Measurements from ENCODE around the gene ARHGAP12. TPM values are rescaled to one million over a fixed set of nuclear protein-coding genes. Genes with fewer than 3 reads are reported as not detected.

ARHGAP12 gene
- total RNA-seq, 2 experiments from 2014 or later, result 40.3 to 41.1 TPM

DNA sequence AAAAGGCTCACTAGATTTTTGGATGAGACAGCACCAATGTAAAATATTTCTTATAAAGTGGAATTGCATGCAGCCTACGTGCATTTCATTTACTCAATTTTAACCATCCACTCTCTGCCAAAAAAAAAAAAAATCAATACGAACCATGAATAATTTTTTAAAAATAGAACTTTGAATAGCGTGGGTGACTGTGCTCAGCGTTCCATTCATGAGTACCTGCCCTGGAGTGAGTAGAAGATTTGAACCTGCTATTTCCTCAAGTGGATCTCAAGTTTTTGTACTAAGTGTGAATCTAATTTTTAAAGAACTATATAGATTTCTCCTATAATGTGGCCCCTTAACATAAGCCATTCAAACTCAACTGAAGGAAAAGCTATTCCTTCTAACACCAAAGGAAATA is 105.3 kb downstream of the ARHGAP12 start:
- ChIA-PET POLR2A (no interaction called here), CTCF (no interaction called here)
- H3K4me3 ChIP-seq (ENCODE audit: low read length), result no peak overlapping the region
- no peak overlapping the region for H3K27ac Mint-ChIP-seq
- no peaks in the 10 kb centered on the region for H3K27me3 ChIP-seq (ENCODE audit: control insufficient read depth in 1 of 2, insufficient read depth in 2 of 2, low read length in 2 of 2)
- peaks cover 61% of the 10 kb centered on the region for H3K36me3 Mint-ChIP-seq (ENCODE audit: low read depth)
- no peaks in the 10 kb centered on the region for H3K4me1 ChIP-seq (ENCODE audit: insufficient read depth, low read length)
- H3K4me3 Mint-ChIP-seq, result no peak overlapping the region
- no peaks in the 10 kb centered on the region for H3K4me1 Mint-ChIP-seq (ENCODE audit: low read depth)
- ATAC-seq (ENCODE audit: poor library complexity) (no peak), DNase-seq (no peak)
- no peaks in the 10 kb centered on the region for H3K27me3 Mint-ChIP-seq
- no peaks in the 10 kb centered on the region for H3K9me3 ChIP-seq (ENCODE audit: control insufficient read depth in 1 of 2, insufficient read depth in 1 of 2, low read length in 2 of 2)
- TF ChIP-seq, protein P1, sequence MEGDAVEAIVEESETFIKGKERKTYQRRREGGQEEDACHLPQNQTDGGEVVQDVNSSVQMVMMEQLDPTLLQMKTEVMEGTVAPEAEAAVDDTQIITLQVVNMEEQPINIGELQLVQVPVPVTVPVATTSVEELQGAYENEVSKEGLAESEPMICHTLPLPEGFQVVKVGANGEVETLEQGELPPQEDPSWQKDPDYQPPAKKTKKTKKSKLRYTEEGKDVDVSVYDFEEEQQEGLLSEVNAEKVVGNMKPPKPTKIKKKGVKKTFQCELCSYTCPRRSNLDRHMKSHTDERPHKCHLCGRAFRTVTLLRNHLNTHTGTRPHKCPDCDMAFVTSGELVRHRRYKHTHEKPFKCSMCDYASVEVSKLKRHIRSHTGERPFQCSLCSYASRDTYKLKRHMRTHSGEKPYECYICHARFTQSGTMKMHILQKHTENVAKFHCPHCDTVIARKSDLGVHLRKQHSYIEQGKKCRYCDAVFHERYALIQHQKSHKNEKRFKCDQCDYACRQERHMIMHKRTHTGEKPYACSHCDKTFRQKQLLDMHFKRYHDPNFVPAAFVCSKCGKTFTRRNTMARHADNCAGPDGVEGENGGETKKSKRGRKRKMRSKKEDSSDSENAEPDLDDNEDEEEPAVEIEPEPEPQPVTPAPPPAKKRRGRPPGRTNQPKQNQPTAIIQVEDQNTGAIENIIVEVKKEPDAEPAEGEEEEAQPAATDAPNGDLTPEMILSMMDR (IDR thresholded peaks at IDR 0.05), result no peak
- no peak overlapping the region for H3K27ac ChIP-seq (ENCODE audit: low read depth in 1 of 2, low read length in 2 of 2)
- H3K9me3 Mint-ChIP-seq, result no peaks in the 10 kb centered on the region
- peaks cover 10% of the 10 kb centered on the region for H3K36me3 ChIP-seq (ENCODE audit: insufficient read depth, low read length)
- intact Hi-C loops (cut with DNase I, micrococcal nuclease), result no loop called here

DNA sequence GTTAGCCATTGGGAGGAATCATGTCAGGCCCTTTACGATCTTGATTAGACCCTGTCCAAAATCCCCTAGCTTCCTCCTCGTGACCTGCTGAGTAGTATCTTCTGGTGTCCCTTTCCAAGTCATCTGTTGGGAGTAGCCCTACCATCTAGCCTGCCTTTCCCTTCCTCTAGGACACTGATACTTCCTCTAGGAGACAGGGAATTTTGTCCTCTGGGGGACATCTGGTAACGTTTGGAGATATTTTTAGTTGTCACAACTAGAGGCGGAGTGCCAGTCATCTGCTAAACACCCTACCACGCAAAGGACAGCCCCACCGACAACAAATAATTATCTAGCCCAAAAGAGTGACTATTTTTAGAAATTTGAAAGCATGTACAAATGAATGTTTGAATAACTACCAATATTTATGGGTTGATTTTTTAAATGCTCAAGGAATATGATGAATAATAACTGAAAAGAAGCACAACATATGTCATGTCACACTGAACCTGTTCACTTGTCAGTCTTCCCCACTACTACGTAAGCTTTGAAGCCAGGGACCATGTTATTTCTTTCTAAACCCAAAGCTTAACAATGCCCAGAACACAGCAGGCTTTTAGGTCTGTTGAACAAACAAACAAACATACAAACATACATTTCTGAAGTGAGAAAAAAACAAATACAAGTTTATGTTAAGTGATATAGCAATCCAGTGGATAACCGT is 105.9 kb downstream of the ARHGAP12 start:
- Histone ChIP-seq H3K36me3 (ENCODE audit: insufficient read depth, low read length) (peaks cover 10% of the 10 kb centered on the region), H3K27me3 (ENCODE audit: control insufficient read depth in 1 of 2, insufficient read depth in 2 of 2, low read length in 2 of 2) (no peaks in the 10 kb centered on the region), H3K4me3 (ENCODE audit: low read length) (no peak overlapping the region), H3K4me1 (ENCODE audit: insufficient read depth, low read length) (no peaks in the 10 kb centered on the region), H3K9me3 (ENCODE audit: control insufficient read depth in 1 of 2, insufficient read depth in 1 of 2, low read length in 2 of 2) (no peaks in the 10 kb centered on the region), H3K27ac (ENCODE audit: low read depth in 1 of 2, low read length in 2 of 2) (no peak overlapping the region)
- ChIA-PET CTCF (no interaction called here), POLR2A (no interaction called here)
- DNase-seq, result no peak
- no peak for ATAC-seq (ENCODE audit: poor library complexity)
- H3K27ac Mint-ChIP-seq, result no peak overlapping the region
- no peak overlapping the region for H3K4me3 Mint-ChIP-seq
- intact Hi-C loops (cut with DNase I, micrococcal nuclease), result no loop called here
- H3K9me3 Mint-ChIP-seq, result no peaks in the 10 kb centered on the region
- no peaks in the 10 kb centered on the region for H3K27me3 Mint-ChIP-seq
- H3K36me3 Mint-ChIP-seq (ENCODE audit: low read depth), result peaks cover 62% of the 10 kb centered on the region
- TF ChIP-seq, protein P1 (IDR thresholded peaks at IDR 0.05), result no peak
- no peaks in the 10 kb centered on the region for H3K4me1 Mint-ChIP-seq (ENCODE audit: low read depth)

DNA sequence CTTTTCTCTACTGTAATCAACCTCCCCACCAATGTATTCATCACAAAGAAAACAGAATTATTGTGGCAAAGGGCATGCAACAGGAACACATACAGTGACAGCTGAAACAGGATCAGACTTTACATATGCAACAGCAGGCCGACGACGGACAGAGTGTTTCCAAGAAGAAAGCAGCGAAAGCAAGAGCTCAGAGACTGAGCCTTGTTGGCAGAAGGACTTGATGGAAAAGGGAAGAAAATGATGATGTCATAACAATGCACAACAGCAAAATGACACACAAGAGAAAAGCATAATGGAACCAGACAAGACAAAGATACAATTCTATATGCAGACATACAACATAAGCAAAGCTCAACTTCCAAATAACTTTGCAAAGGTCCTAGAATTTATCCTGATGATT is 106.5 kb downstream of the ARHGAP12 start:
- no peaks in the 10 kb centered on the region for H3K4me1 ChIP-seq (ENCODE audit: insufficient read depth, low read length)
- peaks cover 10% of the 10 kb centered on the region for H3K36me3 ChIP-seq (ENCODE audit: insufficient read depth, low read length)
- H3K27me3 Mint-ChIP-seq, result no peaks in the 10 kb centered on the region
- no peaks in the 10 kb centered on the region for H3K9me3 Mint-ChIP-seq
- no peak overlapping the region for H3K27ac ChIP-seq (ENCODE audit: low read depth in 1 of 2, low read length in 2 of 2)
- ATAC-seq (ENCODE audit: poor library complexity) (no peak), DNase-seq (no peak)
- intact Hi-C loops (cut with DNase I, micrococcal nuclease), result no loop called here
- H3K4me3 Mint-ChIP-seq, result no peak overlapping the region
- POLR2A ChIA-PET, result no interaction called here
- no peaks in the 10 kb centered on the region for H3K4me1 Mint-ChIP-seq (ENCODE audit: low read depth)
- CTCF ChIA-PET, result no interaction called here
- H3K27me3 ChIP-seq (ENCODE audit: control insufficient read depth in 1 of 2, insufficient read depth in 2 of 2, low read length in 2 of 2), result no peaks in the 10 kb centered on the region
- H3K27ac Mint-ChIP-seq, result no peak overlapping the region
- no peak overlapping the region for H3K4me3 ChIP-seq (ENCODE audit: low read length)
- peaks cover 65% of the 10 kb centered on the region for H3K36me3 Mint-ChIP-seq (ENCODE audit: low read depth)
- no peaks in the 10 kb centered on the region for H3K9me3 ChIP-seq (ENCODE audit: control insufficient read depth in 1 of 2, insufficient read depth in 1 of 2, low read length in 2 of 2)
- TF ChIP-seq, protein P1 (IDR thresholded peaks at IDR 0.05), result no peak
